Measurements from ENCODE around the gene YPEL5.

- no peak for TF ChIP-seq CTCF (IDR thresholded peaks at IDR 0.05)
- TF ChIP-seq EP300 (IDR thresholded peaks at IDR 0.05): no peak
- TF ChIP-seq POLR2AphosphoS5 (IDR thresholded peaks at IDR 0.05): no peak
These were observed 45.0 kb downstream of the YPEL5 start for GRCh38 chr2:30191819-30192271.
